Pancreas (tissue), 10 donors: ENCODE results near the gene MYOM1. TPM values are rescaled to one million over a fixed set of nuclear protein-coding genes. Genes with fewer than 3 reads are reported as not detected.

Experiments
- ATAC-seq, 4 donors: fragments of 200-7000 bp; cut with Tn5 transposase; one replicate each; pipeline versions ENCODE4 v1.8.0 to v1.9.1; 2020; ENCODE audit warnings: mild to moderate bottlenecking in 4 of 4, moderate library complexity in 4 of 4
- DNase-seq, 6 donors: peaks; one replicate each; pipeline ENCODE4 v3.0.0-alpha.2; 2020
- FAIRE-seq: peaks from 2 replicates; lab custom pipeline; 2012; peaks lifted over from hg19 to GRCh38; lab: Jason Lieb, UNC
- H3K27ac ChIP-seq, 4 donors: fragments of 200-600 bp; sonication (generic); 1 replicate in 3 of 4; 2 replicates in 1 of 4; pipeline versions ENCODE4 v1.5.0 to v1.8.0; 2020
- H3K27me3 ChIP-seq, 4 donors: fragments of 200-600 bp; one replicate each; pipeline ENCODE4 v1.8.0; 2021
- H3K36me3 ChIP-seq, 3 donors: fragments of 200-600 bp; sonication (generic) in 1 of 3; one replicate each; pipeline versions ENCODE4 v1.5.0 to v1.8.0; 2020 to 2021
- H3K4me1 ChIP-seq, 3 donors: fragments of 200-600 bp; one replicate each; pipeline ENCODE4 v1.8.0; 2021
- H3K4me3 ChIP-seq, 4 donors: fragments of 200-600 bp; sonication (generic) in 2 of 4; one replicate each; pipeline versions ENCODE4 v1.5.0 to v1.8.0; 2020 to 2021
- H3K9me3 ChIP-seq, 4 donors: fragments of 200-600 bp; one replicate each; pipeline ENCODE4 v1.8.0; 2021
- CTCF ChIP-seq, 4 donors: fragments of 200-600 bp; sonication (generic) in 3 of 4; IDR thresholded peaks; one replicate each; pipeline versions ENCODE4 v1.5.0 to v1.8.0; 2021; ENCODE audit warnings: antibody characterized with exemption in 4 of 4
- WGBS, 2 donors: extraction: QIAGEN DNeasy Blood & Tissue Kit; methylation state at CpG; one replicate each; pipeline ENCODE4 v1.1.7; 2013; 5-methylcytosine and 5-hydroxymethylcytosine counted together
- intact Hi-C, 3 donors: fragments of 100-400 bp; cut with DNase I; formaldehyde crosslinking; loops; one replicate each; pipeline versions ENCODE4 v1.11.1 to v1.14.2; 2022
- polyA plus RNA-seq, 2 donors: library from polyadenylated mRNA; stranded (reverse); fragments of 200-250 nt; gene quantifications; one replicate each; pipeline ENCODE4 v1.2.3, GENCODE V29; 2013
- total RNA-seq, 6 donors: library from RNA; stranded (reverse); fragmentation: NEBNext Ultra II Directional in 4 of 6; extraction: Animal tissue kit (Norgen Biotek cat#: 25700) in 4 of 6; gene quantifications; one replicate each; pipeline versions ENCODE4 v1.2.1 to v1.2.4, GENCODE V29; 2021 to 2023
- donor health status: healthy with polysubstance abuse.
- donor health status: DM: no; HTN: no; CAD: no; lungs with moderate emphysema.
- donor health status: DM: no; HTN: no; CAD: no.
- donor health status: control.
- donor health status: control.
- donor health status: Bipolar disorder and iron deficiency.
- donor health status: DM: yes; HTN: yes; CAD: no.
- donor health status: DM: no; HTN: no; CAD: no.
- donor health status: DM: no; HTN: no; CAD: no.
- donor health status: DM: yes; HTN: yes; CAD: no.

Gene MYOM1
- total and polyA plus RNA-seq, 8 donors = 4.7 to 18.2 (median 14.2) TPM

DNA sequence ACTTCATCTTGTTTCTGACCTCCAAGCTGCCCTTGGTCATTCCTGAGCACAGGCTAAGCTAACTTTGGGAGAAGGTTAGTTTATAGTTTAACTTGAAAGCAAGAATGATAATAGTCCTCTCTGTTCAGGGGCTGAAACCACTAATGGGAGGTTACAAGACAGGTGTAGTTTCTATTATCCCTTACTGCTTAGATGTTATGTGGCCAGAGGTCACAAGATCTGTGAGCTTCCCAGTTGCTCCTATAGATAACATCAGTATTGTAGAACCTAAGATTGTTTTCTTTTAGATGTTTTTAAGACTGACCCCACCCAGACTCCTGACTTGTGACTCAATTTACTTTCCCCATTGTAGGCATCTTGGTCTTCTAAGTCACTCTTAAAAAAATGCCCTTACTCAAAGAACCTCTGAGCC lies 112.0 kb downstream of the MYOM1 start:
- no peak overlapping the region for H3K27ac ChIP-seq
- peaks cover 0 to 14% (median 8%) of the 10 kb centered on the region in 3 donors for H3K4me1 ChIP-seq
- TF ChIP-seq CTCF (IDR thresholded peaks at IDR 0.05) = no peak
- no peak for DNase-seq
- no peak for FAIRE-seq
- no peak for ATAC-seq
- H3K36me3 ChIP-seq = no peaks in the 10 kb centered on the region
- no peak overlapping the region for H3K4me3 ChIP-seq
- no peaks in the 10 kb centered on the region for H3K27me3 ChIP-seq
- H3K9me3 ChIP-seq = no peaks in the 10 kb centered on the region
- intact Hi-C loops = no loop called here

- H3K36me3 ChIP-seq = peaks cover 0 to 4% (median 0%) of the 10 kb centered on the region in 3 donors
- FAIRE-seq (no peak), DNase-seq (no peak), ATAC-seq (peak; percentile 36 to 72 (median 64))
- H3K27ac ChIP-seq = no peak overlapping the region
- H3K4me3 ChIP-seq = no peak overlapping the region
- intact Hi-C loops = no loop called here
- H3K27me3 ChIP-seq = no peaks in the 10 kb centered on the region
- 72 to 74% methylated on average over 6 of the region's 6 CpGs for WGBS, 2 donors
- TF ChIP-seq CTCF (IDR thresholded peaks at IDR 0.05) = no peak
- H3K4me1 ChIP-seq = peaks cover 0 to 16% (median 14%) of the 10 kb centered on the region in 3 donors
- no peaks in the 10 kb centered on the region for H3K9me3 ChIP-seq
Observed at GRCh38 chr18:3104190-3105054, 115.3 kb downstream of the MYOM1 start.

DNA sequence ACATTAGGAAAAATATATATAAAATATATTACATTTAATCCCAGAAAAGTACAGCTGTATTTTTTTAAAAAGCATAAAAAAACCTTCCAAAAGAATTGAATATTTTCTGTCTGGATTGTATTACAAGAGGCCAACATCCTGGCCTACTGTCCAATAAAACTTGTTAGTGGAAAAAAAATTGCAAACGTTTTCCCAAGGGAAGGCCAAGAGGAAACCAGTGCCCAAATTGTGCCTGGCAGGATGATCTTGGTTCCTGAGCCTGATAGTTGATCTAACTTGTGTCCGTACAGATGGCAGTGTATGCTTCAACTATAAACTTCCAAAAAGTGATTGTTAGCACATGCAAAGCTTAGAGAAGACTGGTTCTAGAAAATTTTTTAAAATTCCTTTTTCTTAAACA lies 116.2 kb downstream of the MYOM1 start:
- ATAC-seq (no peak), FAIRE-seq (no peak), DNase-seq (no peak)
- no peak overlapping the region for H3K27ac ChIP-seq
- no peak overlapping the region for H3K4me3 ChIP-seq
- no peaks in the 10 kb centered on the region for H3K9me3 ChIP-seq
- WGBS, 2 donors = 47 to 57% methylated on average over 2 of the region's 2 CpGs
- TF ChIP-seq CTCF (IDR thresholded peaks at IDR 0.05) = no peak
- intact Hi-C loops = no loop called here
- peaks cover 0 to 16% (median 14%) of the 10 kb centered on the region in 3 donors for H3K4me1 ChIP-seq
- H3K36me3 ChIP-seq = peaks cover 0 to 4% (median 0%) of the 10 kb centered on the region in 3 donors
- no peaks in the 10 kb centered on the region for H3K27me3 ChIP-seq

DNA sequence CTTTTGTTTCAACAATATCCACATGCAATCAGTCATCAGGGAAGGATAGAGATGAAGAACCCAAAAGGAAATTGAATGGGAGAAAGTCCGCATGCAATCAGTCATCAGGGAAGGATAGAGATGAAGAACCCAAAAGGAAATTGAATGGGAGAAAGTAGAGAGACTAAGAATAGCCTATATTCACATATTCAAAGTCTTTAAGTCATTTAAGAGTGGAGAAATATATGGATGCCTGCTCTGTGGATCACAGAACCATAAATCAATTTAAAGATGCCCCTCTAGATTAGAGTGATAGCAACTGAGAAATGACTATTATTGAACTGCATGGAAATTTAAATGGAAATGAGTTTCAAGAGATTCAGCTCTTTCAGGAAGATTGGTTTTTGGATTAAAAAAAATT lies 116.8 kb downstream of the MYOM1 start:
- H3K27me3 ChIP-seq = no peaks in the 10 kb centered on the region
- TF ChIP-seq CTCF (IDR thresholded peaks at IDR 0.05) = no peak
- H3K4me3 ChIP-seq = no peak overlapping the region
- no peak overlapping the region for H3K27ac ChIP-seq
- H3K4me1 ChIP-seq = peaks cover 0 to 16% (median 14%) of the 10 kb centered on the region in 3 donors
- peaks cover 0 to 4% (median 0%) of the 10 kb centered on the region in 3 donors for H3K36me3 ChIP-seq
- ATAC-seq (no peak), DNase-seq (no peak), FAIRE-seq (no peak)
- intact Hi-C loops = no loop called here
- WGBS, 2 donors = 97 to 100% methylated on average over 1 of the region's 1 CpG
- no peaks in the 10 kb centered on the region for H3K9me3 ChIP-seq
